Measurements from ENCODE around the gene AKAP1.
A peak's percentile ranks its signal among the peaks of the same experiment; 100 is the strongest.

GRCh38 chr17:57106836-57107497, 21.9 kb downstream of the AKAP1 start:
- peak; percentile 64 for TF ChIP-seq CTCF (conservative IDR thresholded peaks at IDR 0.05)
- no peak for TF ChIP-seq ZFX (IDR thresholded peaks at IDR 0.05)
